ENCODE results near the gene C11orf91. TPM values are rescaled to one million over a fixed set of nuclear protein-coding genes. Genes with fewer than 3 reads are reported as not detected.
"Not testable (repeated sequence)": the region's sequence is repeated elsewhere in the genome, so short reads cannot be mapped to it uniquely, and the experiment has no call there.

The C11orf91 gene
- total and polyA plus RNA-seq, 4 donors, result not detected

DNA sequence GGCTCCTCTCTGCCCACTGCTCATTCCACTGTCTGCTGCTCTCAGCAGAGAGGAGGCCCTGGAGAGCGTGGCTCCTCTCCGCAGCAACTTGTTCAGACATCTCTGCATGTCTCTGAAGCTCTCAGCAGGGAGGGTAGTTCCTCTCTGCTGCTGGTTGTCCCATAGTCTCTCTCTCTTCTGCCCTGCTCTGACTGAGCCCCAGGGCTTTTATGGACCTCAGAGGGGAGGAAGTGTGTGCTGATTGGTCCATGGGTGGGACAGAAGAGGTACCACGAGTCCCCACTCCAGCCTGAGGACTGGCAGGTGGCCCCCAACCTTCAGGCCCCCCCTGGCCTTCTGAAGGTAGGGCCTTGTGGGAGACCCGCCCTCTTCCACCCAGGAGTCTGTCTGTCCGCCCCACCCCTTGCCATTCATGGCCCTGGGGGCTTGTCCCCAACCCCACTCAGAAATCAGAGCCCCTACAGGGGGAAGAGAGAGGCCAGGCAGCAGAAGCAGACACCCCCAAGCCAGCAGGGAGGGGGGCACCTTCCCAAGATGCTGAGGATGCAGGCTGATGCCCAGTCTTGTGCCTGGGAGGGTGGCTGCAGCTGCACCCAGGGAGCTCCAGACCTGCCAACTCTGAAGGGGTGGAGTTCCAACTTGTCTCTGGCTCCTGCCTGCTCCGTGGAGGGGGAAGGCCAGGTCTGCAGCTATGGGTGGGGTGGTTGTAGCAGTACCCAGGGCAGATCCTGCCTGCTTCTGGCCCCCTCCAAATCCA, 35.1 kb downstream of the C11orf91 start:
- Histone ChIP-seq H3K9me3 (ENCODE audit: control insufficient read depth, insufficient read depth, low read length) (no peaks in the 10 kb centered on the region), H3K4me3 (ENCODE audit: low read depth, low read length) (no peak overlapping the region), H3K36me3 (ENCODE audit: control insufficient read depth, insufficient read depth, low read length) (peaks cover 27% of the 10 kb centered on the region), H3K27ac (ENCODE audit: low read depth, low read length) (no peak overlapping the region), H3K4me1 (ENCODE audit: control insufficient read depth, insufficient read depth, low read length) (peaks cover 4% of the 10 kb centered on the region), H3K27me3 (ENCODE audit: control insufficient read depth, insufficient read depth, low read length) (no peaks in the 10 kb centered on the region)
- DNase-seq (ENCODE audit: low read depth in 4 of 6, low spot score in 6 of 6), result no peak
- WGBS (ENCODE audit: insufficient coverage), result 95% methylated on average over 2 of the region's 6 CpGs

DNA sequence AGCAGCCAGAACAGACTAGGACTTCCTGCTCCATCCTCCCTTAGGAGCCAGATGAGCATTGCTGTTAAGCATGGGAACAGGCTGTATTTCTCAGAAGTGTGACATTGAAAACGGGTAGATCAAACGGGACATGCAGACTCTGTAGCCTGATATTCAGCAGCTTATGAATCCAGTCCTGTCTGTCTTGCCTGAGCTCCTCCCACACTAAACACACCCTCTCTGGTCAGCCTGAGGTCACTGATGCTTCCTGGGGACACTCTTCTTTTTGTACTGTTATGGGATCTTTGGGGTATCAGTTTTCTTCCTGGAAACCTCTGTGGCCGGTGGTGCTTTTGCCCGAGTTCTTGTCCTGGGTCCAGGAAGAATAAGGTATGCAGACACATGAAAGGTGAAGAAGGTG, 35.8 kb downstream of the C11orf91 start:
- 100% methylated on average over 1 of the region's 4 CpGs for WGBS (ENCODE audit: insufficient coverage)
- Histone ChIP-seq H3K36me3 (ENCODE audit: control insufficient read depth, insufficient read depth, low read length) (peaks cover 30% of the 10 kb centered on the region), H3K27me3 (ENCODE audit: control insufficient read depth, insufficient read depth, low read length) (no peaks in the 10 kb centered on the region), H3K4me3 (ENCODE audit: low read depth, low read length) (no peak overlapping the region), H3K4me1 (ENCODE audit: control insufficient read depth, insufficient read depth, low read length) (peaks cover 4% of the 10 kb centered on the region), H3K27ac (ENCODE audit: low read depth, low read length) (no peak overlapping the region), H3K9me3 (ENCODE audit: control insufficient read depth, insufficient read depth, low read length) (no peaks in the 10 kb centered on the region)
- DNase-seq (ENCODE audit: low read depth in 4 of 6, low spot score in 6 of 6), result no peak

GRCh38 chr11:33664166-33664565, 36.5 kb downstream of the C11orf91 start:
- DNase-seq (ENCODE audit: low read depth in 4 of 6, low spot score in 6 of 6), result no peak
- H3K9me3 ChIP-seq (ENCODE audit: control insufficient read depth, insufficient read depth, low read length), result no peaks in the 10 kb centered on the region
- WGBS (ENCODE audit: insufficient coverage), result 85% methylated on average over 5 of the region's 6 CpGs
- no peak overlapping the region for H3K27ac ChIP-seq (ENCODE audit: low read depth, low read length)
- H3K4me3 ChIP-seq (ENCODE audit: low read depth, low read length), result no peak overlapping the region
- H3K4me1 ChIP-seq (ENCODE audit: control insufficient read depth, insufficient read depth, low read length), result peaks cover 2% of the 10 kb centered on the region
- H3K27me3 ChIP-seq (ENCODE audit: control insufficient read depth, insufficient read depth, low read length), result no peaks in the 10 kb centered on the region
- H3K36me3 ChIP-seq (ENCODE audit: control insufficient read depth, insufficient read depth, low read length), result peaks cover 33% of the 10 kb centered on the region

GRCh38 chr11:33663121-33663520, 37.5 kb downstream of the C11orf91 start:
- peak in 2 of 6 donors; percentile 17 to 43 for DNase-seq (ENCODE audit: low read depth in 4 of 6, low spot score in 6 of 6)
- H3K36me3 ChIP-seq (ENCODE audit: control insufficient read depth, insufficient read depth, low read length), result peaks cover 37% of the 10 kb centered on the region
- no peak overlapping the region for H3K4me3 ChIP-seq (ENCODE audit: low read depth, low read length)
- H3K27ac ChIP-seq (ENCODE audit: low read depth, low read length), result no peak overlapping the region
- no peaks in the 10 kb centered on the region for H3K9me3 ChIP-seq (ENCODE audit: control insufficient read depth, insufficient read depth, low read length)
- no peaks in the 10 kb centered on the region for H3K4me1 ChIP-seq (ENCODE audit: control insufficient read depth, insufficient read depth, low read length)
- no peaks in the 10 kb centered on the region for H3K27me3 ChIP-seq (ENCODE audit: control insufficient read depth, insufficient read depth, low read length)

GRCh38 chr11:33661526-33661925, 39.1 kb downstream of the C11orf91 start:
- not testable (repeated sequence) for H3K4me1 ChIP-seq (ENCODE audit: control insufficient read depth, insufficient read depth, low read length); H3K27ac ChIP-seq (ENCODE audit: low read depth, low read length); H3K9me3 ChIP-seq (ENCODE audit: control insufficient read depth, insufficient read depth, low read length); H3K27me3 ChIP-seq (ENCODE audit: control insufficient read depth, insufficient read depth, low read length); DNase-seq (ENCODE audit: low read depth in 4 of 6, low spot score in 6 of 6); H3K4me3 ChIP-seq (ENCODE audit: low read depth, low read length)
- WGBS (ENCODE audit: insufficient coverage), result 100% methylated on average over 1 of the region's 7 CpGs
- peaks cover 37% of the 10 kb centered on the region for H3K36me3 ChIP-seq (ENCODE audit: control insufficient read depth, insufficient read depth, low read length)

DNA sequence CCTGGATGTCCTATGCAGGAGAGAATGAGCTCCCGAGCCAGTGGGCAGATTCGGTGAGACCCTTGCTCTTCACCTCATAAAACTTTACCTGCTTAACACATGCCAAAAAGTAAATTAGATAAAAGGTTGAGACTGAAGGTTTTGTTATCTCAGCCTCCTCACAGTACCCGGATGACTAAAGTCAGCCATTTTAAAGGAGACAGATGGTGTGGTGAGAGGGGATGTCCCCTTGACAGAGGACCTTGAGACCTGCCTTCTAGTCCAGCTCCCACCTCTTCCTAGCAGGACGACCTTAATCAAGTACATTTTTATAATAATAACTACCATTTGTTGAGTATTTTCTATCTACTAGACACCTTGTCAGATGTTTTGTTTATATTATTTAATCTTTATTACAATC, 39.7 kb downstream of the C11orf91 start:
- Histone ChIP-seq H3K27ac (ENCODE audit: low read depth, low read length) (no peak overlapping the region), H3K4me3 (ENCODE audit: low read depth, low read length) (no peak overlapping the region), H3K27me3 (ENCODE audit: control insufficient read depth, insufficient read depth, low read length) (no peaks in the 10 kb centered on the region), H3K4me1 (ENCODE audit: control insufficient read depth, insufficient read depth, low read length) (no peaks in the 10 kb centered on the region), H3K36me3 (ENCODE audit: control insufficient read depth, insufficient read depth, low read length) (peaks cover 37% of the 10 kb centered on the region), H3K9me3 (ENCODE audit: control insufficient read depth, insufficient read depth, low read length) (no peaks in the 10 kb centered on the region)
- DNase-seq (ENCODE audit: low read depth in 4 of 6, low spot score in 6 of 6), result no peak
- WGBS (ENCODE audit: insufficient coverage), result no CpG with 5 or more reads among the region's 4 CpGs

DNA sequence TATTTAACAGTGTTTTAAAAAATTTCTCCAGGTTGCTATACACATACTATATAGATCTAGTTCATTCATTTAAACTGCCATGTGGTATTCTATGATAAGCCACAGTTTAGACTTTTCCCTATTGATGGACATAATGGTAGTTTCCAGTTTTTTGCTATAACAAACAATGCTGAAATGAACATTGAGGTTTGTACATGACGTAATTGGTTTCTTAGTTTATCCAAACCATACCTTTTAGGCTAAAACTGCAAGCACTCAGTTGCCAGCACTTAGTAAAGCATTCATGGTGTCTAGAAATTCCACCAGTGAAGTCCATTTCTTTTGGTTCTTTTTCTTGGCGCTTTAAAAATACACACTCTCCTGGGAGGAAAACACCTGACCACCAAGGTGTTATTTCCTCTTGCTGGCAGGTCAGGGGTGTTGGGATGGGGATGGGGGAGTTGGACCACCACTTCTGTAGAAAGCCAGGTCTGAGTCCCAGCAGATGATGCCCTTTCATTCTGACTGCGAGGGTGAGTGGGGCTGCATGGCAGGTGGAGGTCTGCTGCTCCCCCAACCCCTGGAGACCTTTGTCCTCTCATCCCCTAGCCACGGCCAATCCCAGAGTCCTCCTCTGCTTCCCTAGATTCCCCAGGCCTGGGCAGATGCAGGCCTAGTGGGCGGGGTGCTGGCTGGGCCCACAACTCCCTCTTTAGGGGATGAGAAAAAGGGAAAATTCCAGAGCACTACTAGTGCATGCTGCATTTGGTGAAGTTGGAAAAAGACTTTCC, 41.1 kb downstream of the C11orf91 start:
- H3K4me1 ChIP-seq (ENCODE audit: control insufficient read depth, insufficient read depth, low read length), result no peaks in the 10 kb centered on the region
- DNase-seq (ENCODE audit: low read depth in 4 of 6, low spot score in 6 of 6), result no peak
- no peaks in the 10 kb centered on the region for H3K27me3 ChIP-seq (ENCODE audit: control insufficient read depth, insufficient read depth, low read length)
- no peak overlapping the region for H3K27ac ChIP-seq (ENCODE audit: low read depth, low read length)
- 100% methylated on average over 1 of the region's 5 CpGs for WGBS (ENCODE audit: insufficient coverage)
- no peaks in the 10 kb centered on the region for H3K9me3 ChIP-seq (ENCODE audit: control insufficient read depth, insufficient read depth, low read length)
- H3K4me3 ChIP-seq (ENCODE audit: low read depth, low read length), result no peak overlapping the region
- peaks cover 32% of the 10 kb centered on the region for H3K36me3 ChIP-seq (ENCODE audit: control insufficient read depth, insufficient read depth, low read length)

DNA sequence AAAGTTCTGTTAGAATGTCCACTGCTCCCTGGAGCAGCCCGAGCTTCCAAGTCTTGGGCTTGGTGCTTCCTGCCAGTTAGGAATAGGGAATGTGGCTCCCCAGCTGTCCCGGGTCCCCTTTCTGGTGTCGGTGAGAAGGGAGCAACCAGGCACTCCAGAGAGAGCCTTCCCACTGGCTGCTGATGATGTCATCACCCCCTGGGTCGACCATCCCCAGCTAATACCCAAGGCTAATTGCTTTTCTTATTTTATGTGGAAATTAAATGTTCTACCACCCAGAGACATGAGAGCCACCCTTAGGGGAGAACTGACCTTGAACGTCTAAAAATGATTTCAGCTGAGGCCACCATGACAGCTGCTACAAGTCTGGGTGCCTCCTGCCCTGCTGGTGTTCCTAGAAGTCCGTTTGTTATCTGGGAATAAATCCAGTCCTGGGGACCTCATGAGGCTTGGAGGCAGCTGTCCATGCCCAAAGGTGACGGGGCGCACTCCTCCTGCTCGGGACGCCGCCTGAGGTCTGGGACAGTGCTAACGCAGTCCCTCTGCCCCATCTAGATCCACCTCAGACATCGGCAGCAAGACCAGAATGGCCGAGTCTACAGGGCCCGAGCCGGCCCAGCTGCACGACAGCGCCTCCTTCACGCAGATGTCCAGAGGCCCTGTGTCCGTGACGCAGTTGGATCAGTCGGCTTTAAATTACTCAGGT, 42.3 kb downstream of the C11orf91 start:
- Histone ChIP-seq H3K9me3 (ENCODE audit: control insufficient read depth, insufficient read depth, low read length) (no peaks in the 10 kb centered on the region), H3K4me3 (ENCODE audit: low read depth, low read length) (no peak overlapping the region), H3K27me3 (ENCODE audit: control insufficient read depth, insufficient read depth, low read length) (no peaks in the 10 kb centered on the region), H3K4me1 (ENCODE audit: control insufficient read depth, insufficient read depth, low read length) (no peaks in the 10 kb centered on the region), H3K27ac (ENCODE audit: low read depth, low read length) (no peak overlapping the region), H3K36me3 (ENCODE audit: control insufficient read depth, insufficient read depth, low read length) (peaks cover 29% of the 10 kb centered on the region)
- no peak for DNase-seq (ENCODE audit: low read depth in 4 of 6, low spot score in 6 of 6)
- WGBS (ENCODE audit: insufficient coverage), result 79% methylated on average over 20 of the region's 22 CpGs

DNA sequence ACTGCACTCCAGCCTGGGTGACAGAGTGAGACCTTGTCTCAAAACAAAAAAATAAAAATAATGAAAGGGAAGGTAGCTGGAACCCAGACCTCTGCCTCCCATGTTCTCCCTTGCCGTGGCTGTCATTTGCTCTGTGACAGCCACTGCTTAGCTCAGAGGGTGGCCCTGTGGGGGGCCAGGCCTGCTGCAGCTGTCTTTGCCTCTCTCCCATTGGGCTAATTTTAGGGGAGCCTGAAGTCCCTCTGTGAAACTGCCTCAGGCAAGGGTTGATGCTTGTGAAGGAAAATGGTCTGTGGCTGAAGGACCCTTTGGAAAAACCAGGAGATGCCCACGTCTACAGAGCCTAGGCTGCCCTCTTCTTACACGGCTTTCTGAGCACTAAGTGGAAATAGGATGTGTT, 42.9 kb downstream of the C11orf91 start:
- no peak for DNase-seq (ENCODE audit: low read depth in 4 of 6, low spot score in 6 of 6)
- Histone ChIP-seq H3K9me3 (ENCODE audit: control insufficient read depth, insufficient read depth, low read length) (no peaks in the 10 kb centered on the region), H3K4me1 (ENCODE audit: control insufficient read depth, insufficient read depth, low read length) (no peaks in the 10 kb centered on the region), H3K36me3 (ENCODE audit: control insufficient read depth, insufficient read depth, low read length) (peaks cover 29% of the 10 kb centered on the region), H3K27ac (ENCODE audit: low read depth, low read length) (no peak overlapping the region), H3K27me3 (ENCODE audit: control insufficient read depth, insufficient read depth, low read length) (no peaks in the 10 kb centered on the region), H3K4me3 (ENCODE audit: low read depth, low read length) (no peak overlapping the region)
- WGBS (ENCODE audit: insufficient coverage), result 71% methylated on average over 3 of the region's 3 CpGs
